Activated CD4-positive, alpha-beta memory T cell treated with anti-CD3 and anti-CD28 coated beads, Interleukin-2, amount 10 ng/mL, durations not matched to agents 7 days and 5 days (primary cell): ENCODE data around the gene RNF121. TPM values are rescaled to one million over a fixed set of nuclear protein-coding genes. Genes with fewer than 3 reads are reported as not detected.

Source experiments
- CTCF ChIA-PET: fragments of 350-600 bp; sonication (Branson Sonifier 250); formaldehyde crosslinking; loops from one replicate; lab custom pipeline; 2021; ENCODE audit warnings: antibody characterized with exemption, inconsistent platforms; lab: Charles Lee
- POLR2A ChIA-PET: fragments of 350-600 bp; sonication (Branson Sonifier 250); formaldehyde crosslinking; loops from one replicate; lab custom pipeline; 2021; ENCODE audit warnings: antibody characterized with exemption; lab: Charles Lee
- DNase-seq: peaks from one replicate; pipeline ENCODE4 v3.0.0-alpha.2; 2020
- H3K27ac Mint-ChIP-seq: one replicate; pipeline ENCODE4 v1.8.0; 2021; ENCODE audit warnings: mild to moderate bottlenecking, mixed read lengths
- H3K27me3 Mint-ChIP-seq: one replicate; pipeline ENCODE4 v1.8.0; 2021; ENCODE audit warnings: mixed read lengths
- H3K36me3 Mint-ChIP-seq: one replicate; pipeline ENCODE4 v1.8.0; 2021; ENCODE audit warnings: low read depth, mixed read lengths
- H3K4me1 Mint-ChIP-seq: one replicate; pipeline ENCODE4 v1.8.0; 2021; ENCODE audit warnings: mixed read lengths
- H3K4me3 Mint-ChIP-seq: one replicate; pipeline ENCODE4 v1.8.0; 2021; ENCODE audit warnings: mild to moderate bottlenecking, mixed read lengths
- H3K9me3 Mint-ChIP-seq: one replicate; pipeline ENCODE4 v1.8.0; 2021; ENCODE audit warnings: mixed read lengths
- total RNA-seq, 2 experiments: library from RNA; stranded (reverse); gene quantifications; one replicate each; pipeline ENCODE4 v1.2.3, GENCODE V29; 2021

Gene RNF121
- total RNA-seq, 2 experiments from 2014 or later, result 25.7 to 28.1 TPM

GRCh38 chr11:71946144-71946571 is 17.3 kb downstream of the RNF121 start:
- H3K4me1 Mint-ChIP-seq, result peaks cover 12% of the 10 kb centered on the region
- H3K27me3 Mint-ChIP-seq, result no peaks in the 10 kb centered on the region
- DNase-seq, result no peak
- H3K4me3 Mint-ChIP-seq, result no peak overlapping the region
- H3K27ac Mint-ChIP-seq, result no peak overlapping the region
- CTCF ChIA-PET, result no interaction called here
- POLR2A ChIA-PET, result interaction anchor here (1.0 kb wide), 1 partner anchor 11 kb away, joined by 3 read pairs; no protein-coding TSS in a partner anchor
- H3K9me3 Mint-ChIP-seq, result no peaks in the 10 kb centered on the region
- H3K36me3 Mint-ChIP-seq, result peaks cover 5% of the 10 kb centered on the region

GRCh38 chr11:71947498-71947897 is 18.7 kb downstream of the RNF121 start:
- Mint-ChIP-seq H3K27ac (no peak overlapping the region), H3K4me1 (peaks cover 12% of the 10 kb centered on the region), H3K4me3 (no peak overlapping the region), H3K9me3 (no peaks in the 10 kb centered on the region), H3K27me3 (no peaks in the 10 kb centered on the region), H3K36me3 (peaks cover 5% of the 10 kb centered on the region)
- DNase-seq, result no peak
- ChIA-PET POLR2A (no interaction called here), CTCF (no interaction called here)

- Mint-ChIP-seq H3K27me3 (no peaks in the 10 kb centered on the region), H3K36me3 (peaks cover 5% of the 10 kb centered on the region), H3K4me1 (peaks cover 12% of the 10 kb centered on the region), H3K27ac (no peak overlapping the region), H3K4me3 (no peak overlapping the region), H3K9me3 (no peaks in the 10 kb centered on the region)
- CTCF ChIA-PET, result interaction anchor here (0.9 kb wide), 1 partner anchor 29 kb away, joined by 3 read pairs; no protein-coding TSS in a partner anchor
- no peak for DNase-seq
- POLR2A ChIA-PET, result interaction anchor here (0.8 to 1.0 kb wide), 2 partner anchors 21 to 60 kb away, joined by 3 to 4 read pairs; partner anchors contain the start of gene XNDC1N
Measured at GRCh38 chr11:71948314-71949027, 19.6 kb downstream of the RNF121 start.

GRCh38 chr11:71949034-71949433 is 20.2 kb downstream of the RNF121 start:
- H3K27ac Mint-ChIP-seq, result no peak overlapping the region
- DNase-seq, result no peak
- H3K4me3 Mint-ChIP-seq, result no peak overlapping the region
- ChIA-PET CTCF (interaction anchor here (0.9 kb wide), 1 partner anchor 28 kb away, joined by 3 read pairs; no protein-coding TSS in a partner anchor), POLR2A (interaction anchor here (1.0 kb wide), 1 partner anchor 21 kb away, joined by 4 read pairs; the partner anchor contains the start of gene XNDC1N)
- peaks cover 12% of the 10 kb centered on the region for H3K4me1 Mint-ChIP-seq
- H3K27me3 Mint-ChIP-seq, result no peaks in the 10 kb centered on the region
- H3K36me3 Mint-ChIP-seq, result peaks cover 5% of the 10 kb centered on the region
- no peaks in the 10 kb centered on the region for H3K9me3 Mint-ChIP-seq

- no peak overlapping the region for H3K27ac Mint-ChIP-seq
- H3K27me3 Mint-ChIP-seq, result no peaks in the 10 kb centered on the region
- no peak for DNase-seq
- POLR2A ChIA-PET, result no interaction called here
- no peaks in the 10 kb centered on the region for H3K9me3 Mint-ChIP-seq
- CTCF ChIA-PET, result no interaction called here
- H3K36me3 Mint-ChIP-seq, result no peaks in the 10 kb centered on the region
- no peak overlapping the region for H3K4me3 Mint-ChIP-seq
- peaks cover 13% of the 10 kb centered on the region for H3K4me1 Mint-ChIP-seq
Measured at GRCh38 chr11:71951741-71952310, 23.0 kb downstream of the RNF121 start.

- Mint-ChIP-seq H3K36me3 (peaks cover 13% of the 10 kb centered on the region), H3K9me3 (no peaks in the 10 kb centered on the region), H3K4me3 (no peak overlapping the region), H3K27ac (no peak overlapping the region), H3K27me3 (no peaks in the 10 kb centered on the region), H3K4me1 (peaks cover 8% of the 10 kb centered on the region)
- ChIA-PET CTCF (interaction anchor here (1.4 kb wide), 1 partner anchor 69 kb away, joined by 4 read pairs; no protein-coding TSS in a partner anchor), POLR2A (interaction anchor here (1.0 kb wide), 1 partner anchor 25 kb away, joined by 3 read pairs; no protein-coding TSS in a partner anchor)
- no peak for DNase-seq
Measured at GRCh38 chr11:71955898-71956456, 27.1 kb downstream of the RNF121 start.

GRCh38 chr11:71962428-71963038 is 33.7 kb downstream of the RNF121 start:
- H3K4me3 Mint-ChIP-seq, result no peak overlapping the region
- peaks cover 25% of the 10 kb centered on the region for H3K36me3 Mint-ChIP-seq
- peak overlapping the region; percentile 64 for H3K27ac Mint-ChIP-seq
- ChIA-PET CTCF (no interaction called here), POLR2A (no interaction called here)
- no peaks in the 10 kb centered on the region for H3K9me3 Mint-ChIP-seq
- H3K27me3 Mint-ChIP-seq, result no peaks in the 10 kb centered on the region
- peaks cover 13% of the 10 kb centered on the region for H3K4me1 Mint-ChIP-seq
- no peak for DNase-seq

- Mint-ChIP-seq H3K4me1 (peaks cover 13% of the 10 kb centered on the region), H3K27ac (no peak overlapping the region), H3K36me3 (peaks cover 31% of the 10 kb centered on the region), H3K9me3 (no peaks in the 10 kb centered on the region), H3K27me3 (no peaks in the 10 kb centered on the region), H3K4me3 (no peak overlapping the region)
- POLR2A ChIA-PET, result no interaction called here
- CTCF ChIA-PET, result interaction anchor here (1.2 kb wide), 1 partner anchor 14 kb away, joined by 5 read pairs; no protein-coding TSS in a partner anchor
- DNase-seq, result no peak
Measured at GRCh38 chr11:71963468-71963867, 34.6 kb downstream of the RNF121 start.

GRCh38 chr11:71964641-71965040 is 35.8 kb downstream of the RNF121 start:
- no peak for DNase-seq
- H3K4me1 Mint-ChIP-seq, result peaks cover 13% of the 10 kb centered on the region
- ChIA-PET POLR2A (interaction anchor here (0.8 kb wide), 1 partner anchor 53 kb away, joined by 3 read pairs; no protein-coding TSS in a partner anchor), CTCF (interaction anchor here (1.2 kb wide), 1 partner anchor 13 kb away, joined by 5 read pairs; no protein-coding TSS in a partner anchor)
- H3K27me3 Mint-ChIP-seq, result no peaks in the 10 kb centered on the region
- no peaks in the 10 kb centered on the region for H3K9me3 Mint-ChIP-seq
- peaks cover 31% of the 10 kb centered on the region for H3K36me3 Mint-ChIP-seq
- H3K27ac Mint-ChIP-seq, result no peak overlapping the region
- H3K4me3 Mint-ChIP-seq, result no peak overlapping the region

GRCh38 chr11:71971680-71972079 is 42.8 kb downstream of the RNF121 start:
- no peaks in the 10 kb centered on the region for H3K27me3 Mint-ChIP-seq
- H3K27ac Mint-ChIP-seq, result no peak overlapping the region
- CTCF ChIA-PET, result interaction anchor here (0.6 kb wide), 1 partner anchor 475 kb away, joined by 4 read pairs; no protein-coding TSS in a partner anchor
- no peaks in the 10 kb centered on the region for H3K9me3 Mint-ChIP-seq
- no peak for DNase-seq
- POLR2A ChIA-PET, result interaction anchor here (1.1 kb wide), 1 partner anchor 100 kb away, joined by 3 read pairs; no protein-coding TSS in a partner anchor
- no peaks in the 10 kb centered on the region for H3K4me1 Mint-ChIP-seq
- H3K36me3 Mint-ChIP-seq, result peaks cover 16% of the 10 kb centered on the region
- no peak overlapping the region for H3K4me3 Mint-ChIP-seq

- H3K4me1 Mint-ChIP-seq, result no peaks in the 10 kb centered on the region
- H3K9me3 Mint-ChIP-seq, result no peaks in the 10 kb centered on the region
- no peaks in the 10 kb centered on the region for H3K27me3 Mint-ChIP-seq
- no peak overlapping the region for H3K4me3 Mint-ChIP-seq
- ChIA-PET CTCF (interaction anchor here (0.6 to 3.6 kb wide), 18 partner anchors 8 to 455 kb away, joined by 3 to 27 read pairs (median 8); partner anchors contain the start of genes IL18BP, RNF121 and XNDC1N), POLR2A (interaction anchor here (1.1 to 1.5 kb wide), 2 partner anchors 44 to 125 kb away, joined by 3 read pairs; no protein-coding TSS in a partner anchor)
- H3K27ac Mint-ChIP-seq, result no peak overlapping the region
- peaks cover 5% of the 10 kb centered on the region for H3K36me3 Mint-ChIP-seq
- DNase-seq, result no peak
Measured at GRCh38 chr11:71976551-71976950, 47.7 kb downstream of the RNF121 start.

- CTCF ChIA-PET, result interaction anchor here (0.6 to 3.6 kb wide), 24 partner anchors 9 to 454 kb away, joined by 3 to 27 read pairs (median 5); partner anchors contain the start of genes IL18BP, RNF121 and XNDC1N
- no peaks in the 10 kb centered on the region for H3K4me1 Mint-ChIP-seq
- no peak overlapping the region for H3K4me3 Mint-ChIP-seq
- no peaks in the 10 kb centered on the region for H3K9me3 Mint-ChIP-seq
- no peak for DNase-seq
- no peaks in the 10 kb centered on the region for H3K36me3 Mint-ChIP-seq
- POLR2A ChIA-PET, result interaction anchor here (1.5 kb wide), 2 partner anchors 20 to 45 kb away, joined by 3 read pairs; no protein-coding TSS in a partner anchor
- H3K27ac Mint-ChIP-seq, result no peak overlapping the region
- no peaks in the 10 kb centered on the region for H3K27me3 Mint-ChIP-seq
Measured at GRCh38 chr11:71977090-71977489, 48.2 kb downstream of the RNF121 start.
